HCT116 (cell line): ENCODE results near the gene BAD.

Experiments
- CEBPB ChIP-seq: IDR thresholded peaks from 2 replicates; pipeline ENCODE4 v1.6.1; 2012; ENCODE audit warnings: low read depth
- EZH2 ChIP-seq: fragments of 200-600 bp; sonication (generic); IDR thresholded peaks from 2 replicates; pipeline ENCODE4 v1.6.1; 2017; ENCODE audit warnings: antibody characterized with exemption, mixed run types
- EZH2phosphoT487 ChIP-seq: fragments of 200-600 bp; IDR thresholded peaks from 2 replicates; pipeline ENCODE4 v1.6.1; 2018; ENCODE audit warnings: antibody characterized with exemption, borderline replicate concordance
- JUND ChIP-seq: IDR thresholded peaks from 2 replicates; pipeline ENCODE4 v1.6.1; 2012
- POLR2A ChIP-seq: IDR thresholded peaks from 2 replicates; pipeline ENCODE4 v1.7.0; 2011; ENCODE audit warnings: borderline replicate concordance; ENCODE audit not compliant: insufficient read depth, insufficient read length; ENCODE audit errors: extremely low read depth
- POLR2AphosphoS5 ChIP-seq: IDR thresholded peaks from 2 replicates; pipeline ENCODE4 v1.6.1; 2011; ENCODE audit warnings: mild to moderate bottlenecking, low read depth, low read length, moderate library complexity
- SIN3A ChIP-seq: IDR thresholded peaks from 2 replicates; pipeline ENCODE4 v1.6.1; 2012; ENCODE audit warnings: low read depth
- TCF7L2 ChIP-seq: IDR thresholded peaks from 2 replicates; pipeline ENCODE4 v1.7.0; 2011; ENCODE audit warnings: borderline replicate concordance, inconsistent platforms; ENCODE audit not compliant: insufficient read depth, insufficient read length; ENCODE audit errors: extremely low read depth
- YY1 ChIP-seq: IDR thresholded peaks from 2 replicates; pipeline ENCODE4 v1.6.1; 2011; ENCODE audit warnings: low read length, low read depth, moderate library complexity, mild to moderate bottlenecking; ENCODE audit not compliant: insufficient replicate concordance; ENCODE audit errors: extremely low read depth
- TF ChIP-seq, protein P1 (sequence below), 3 experiments: fragments of 200-600 bp in 1 of 3; sonication (generic) in 1 of 3; IDR thresholded peaks in 2 of 3; conservative IDR thresholded peaks in 1 of 3; 2 replicates each; pipeline ENCODE4 v1.5.1; 2012 to 2017; ENCODE audit warnings: low read depth in 2 of 3, low read length in 2 of 3, antibody characterized with exemption in 1 of 3, borderline replicate concordance in 1 of 3, control low read depth in 1 of 3, mild to moderate bottlenecking in 1 of 3, mixed read lengths in 1 of 3, mixed run types in 1 of 3, moderate library complexity in 1 of 3; ENCODE audit not compliant: insufficient read depth in 1 of 3

DNA sequence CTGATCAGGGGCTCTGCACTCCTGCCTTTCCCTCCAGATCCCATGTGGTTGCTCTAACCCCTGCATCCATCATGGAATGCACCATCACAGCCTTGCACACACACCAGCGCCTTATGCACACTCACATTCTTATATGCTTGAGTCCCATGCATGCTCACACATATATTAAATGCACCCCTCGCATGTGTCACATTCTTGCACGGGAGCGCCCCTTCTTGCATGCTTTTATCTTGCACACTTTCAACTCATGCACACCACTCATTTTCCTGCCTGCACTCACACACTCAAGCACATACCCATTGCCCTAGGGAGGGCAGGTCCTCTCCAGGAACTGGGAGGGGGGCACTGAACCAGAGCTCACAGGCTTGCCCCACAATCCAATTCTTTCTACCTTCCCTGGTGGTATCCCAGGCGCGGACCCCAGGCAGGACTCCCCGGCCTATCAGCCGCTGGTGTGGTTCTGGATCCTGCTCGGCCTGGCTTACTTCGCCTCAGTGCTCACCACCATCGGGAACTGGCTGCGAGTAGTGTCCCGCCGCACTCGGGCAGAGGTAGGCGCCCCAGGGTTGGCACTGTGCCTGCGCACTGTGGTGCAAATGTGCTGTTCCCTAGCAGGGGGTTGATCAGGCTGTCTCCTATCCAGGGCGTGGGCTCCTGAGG, 13.4 kb upstream of the BAD start:
- no peak for TF ChIP-seq POLR2A
- TF ChIP-seq EZH2, result no peak
- TF ChIP-seq YY1, result no peak
- TF ChIP-seq, protein P1, sequence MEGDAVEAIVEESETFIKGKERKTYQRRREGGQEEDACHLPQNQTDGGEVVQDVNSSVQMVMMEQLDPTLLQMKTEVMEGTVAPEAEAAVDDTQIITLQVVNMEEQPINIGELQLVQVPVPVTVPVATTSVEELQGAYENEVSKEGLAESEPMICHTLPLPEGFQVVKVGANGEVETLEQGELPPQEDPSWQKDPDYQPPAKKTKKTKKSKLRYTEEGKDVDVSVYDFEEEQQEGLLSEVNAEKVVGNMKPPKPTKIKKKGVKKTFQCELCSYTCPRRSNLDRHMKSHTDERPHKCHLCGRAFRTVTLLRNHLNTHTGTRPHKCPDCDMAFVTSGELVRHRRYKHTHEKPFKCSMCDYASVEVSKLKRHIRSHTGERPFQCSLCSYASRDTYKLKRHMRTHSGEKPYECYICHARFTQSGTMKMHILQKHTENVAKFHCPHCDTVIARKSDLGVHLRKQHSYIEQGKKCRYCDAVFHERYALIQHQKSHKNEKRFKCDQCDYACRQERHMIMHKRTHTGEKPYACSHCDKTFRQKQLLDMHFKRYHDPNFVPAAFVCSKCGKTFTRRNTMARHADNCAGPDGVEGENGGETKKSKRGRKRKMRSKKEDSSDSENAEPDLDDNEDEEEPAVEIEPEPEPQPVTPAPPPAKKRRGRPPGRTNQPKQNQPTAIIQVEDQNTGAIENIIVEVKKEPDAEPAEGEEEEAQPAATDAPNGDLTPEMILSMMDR (IDR thresholded peaks at IDR 0.05 in 2 of 3, conservative IDR thresholded peaks at IDR 0.05 in 1 of 3; ENCODE audit: borderline replicate concordance in 1 of 3, insufficient read depth in 1 of 3, low read depth in 2 of 3, low read length in 2 of 3), result no peak
- TF ChIP-seq JUND, result no peak
- no peak for TF ChIP-seq CEBPB
- no peak for TF ChIP-seq POLR2AphosphoS5
- TF ChIP-seq EZH2phosphoT487, result no peak
- no peak for TF ChIP-seq SIN3A
- no peak for TF ChIP-seq TCF7L2
